GM19324 (cell line): Measurements from ENCODE around the gene ADD1.
A peak's percentile ranks its signal among the peaks of the same experiment; 100 is the strongest.

Experiments used
- ATAC-seq: cut with Tn5 transposase; IDR thresholded peaks from one replicate; pipeline ENCODE4 v1.9.1; 2021; ENCODE audit warnings: mild to moderate bottlenecking, moderate library complexity; ENCODE audit not compliant: unreplicated experiment, low FRiP score

Gene ADD1

DNA sequence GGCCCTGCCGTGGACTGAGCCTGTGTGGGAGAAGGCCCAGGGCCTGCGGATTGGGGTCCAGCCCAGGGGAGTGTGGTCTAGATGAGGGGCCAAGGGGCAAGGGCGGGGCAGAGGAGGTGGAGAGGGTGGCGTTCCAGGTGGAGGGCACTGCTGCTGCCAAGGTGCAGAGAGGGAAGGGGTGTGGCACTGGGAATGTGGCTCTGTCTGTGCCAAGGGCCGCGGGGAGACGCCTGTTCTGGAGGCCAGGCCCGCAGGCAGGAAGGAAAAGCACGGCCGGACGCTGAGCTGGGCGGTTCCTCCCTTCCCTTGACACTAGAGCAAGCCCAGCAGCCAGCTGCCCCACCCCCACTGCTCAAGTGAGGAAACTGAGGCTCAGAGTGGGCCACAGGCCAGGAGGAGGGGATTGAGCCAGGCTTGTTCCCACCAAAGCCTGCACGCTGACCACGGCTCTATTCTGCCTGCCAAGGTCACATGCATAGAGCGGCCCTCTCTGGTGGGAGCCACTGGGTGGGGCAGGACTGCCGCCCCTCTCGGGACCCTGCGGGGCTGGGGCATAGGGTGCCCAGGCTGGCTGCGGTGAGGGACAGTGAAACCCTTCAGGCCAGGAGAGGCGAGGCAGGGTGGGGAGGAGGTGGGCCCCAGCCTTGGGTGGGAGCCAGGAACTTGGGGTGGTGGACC is 37.8 kb upstream of the ADD1 start:
- no peak for ATAC-seq

DNA sequence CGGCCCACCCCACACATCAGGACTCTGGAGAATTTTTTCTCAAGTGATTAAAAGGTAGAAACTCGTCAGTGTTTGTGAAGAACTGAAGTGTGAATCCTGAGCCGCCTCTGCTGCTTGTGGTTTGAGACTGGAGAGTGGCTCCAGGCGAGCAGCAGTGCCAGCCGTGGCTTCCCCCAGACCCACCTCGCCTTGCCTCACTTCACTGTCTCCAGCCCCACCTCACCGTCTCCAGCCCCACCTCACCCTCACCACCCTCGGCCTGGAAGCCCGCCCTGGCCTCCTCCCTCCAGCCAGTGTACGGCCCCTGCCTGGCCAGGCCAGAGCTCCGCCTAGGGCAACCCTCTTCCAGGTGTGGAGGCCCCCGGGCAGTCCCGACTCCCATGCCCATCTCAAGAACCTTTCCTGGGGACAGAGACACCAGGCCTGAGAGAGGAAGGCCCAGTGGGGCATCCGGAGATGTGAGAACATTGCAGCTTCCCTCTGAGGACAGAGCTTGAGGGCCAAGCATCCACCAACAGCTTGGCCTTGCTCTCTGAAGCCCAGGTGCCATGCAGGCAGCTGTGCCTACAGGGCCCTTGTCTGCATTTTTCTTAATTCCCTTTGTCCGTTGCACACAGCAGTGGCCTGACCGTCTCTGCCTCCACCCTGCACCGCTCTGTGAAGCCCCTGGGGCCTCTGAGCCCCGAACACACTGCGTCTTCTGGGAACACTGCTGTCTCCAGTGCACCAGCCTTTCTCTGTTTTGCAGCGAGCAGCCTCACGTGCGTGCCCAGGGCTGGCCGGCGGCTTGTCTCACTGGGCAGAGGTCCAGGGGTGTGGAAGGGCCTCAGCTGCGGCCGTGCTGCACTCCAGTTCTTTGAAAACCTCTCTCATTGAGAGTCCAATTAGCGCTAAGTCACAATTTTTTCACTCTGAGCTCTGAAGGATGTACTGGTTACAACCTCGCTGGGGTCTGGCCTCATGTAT is 37.0 kb upstream of the ADD1 start:
- no peak for ATAC-seq

DNA sequence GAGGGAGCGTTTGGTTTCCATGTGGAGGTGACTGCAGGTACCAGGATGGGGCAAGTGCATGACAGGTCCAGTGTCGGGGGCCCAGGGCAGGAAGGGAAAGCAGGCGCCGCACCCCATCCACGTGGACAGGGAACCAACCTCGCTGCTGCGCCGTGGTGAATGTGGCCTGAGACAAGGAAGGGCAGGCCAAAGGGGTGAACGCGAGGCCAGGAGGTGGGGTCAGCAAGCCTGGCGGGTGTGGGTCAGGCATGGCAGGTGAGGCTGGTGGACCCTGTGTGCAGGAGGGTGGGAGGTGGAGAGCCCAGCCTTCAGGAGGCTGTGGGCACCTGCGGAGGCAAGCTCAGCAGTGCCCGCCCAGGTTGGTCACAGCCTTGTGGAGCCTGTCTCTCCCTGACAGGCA is 36.1 kb upstream of the ADD1 start:
- ATAC-seq: no peak

DNA sequence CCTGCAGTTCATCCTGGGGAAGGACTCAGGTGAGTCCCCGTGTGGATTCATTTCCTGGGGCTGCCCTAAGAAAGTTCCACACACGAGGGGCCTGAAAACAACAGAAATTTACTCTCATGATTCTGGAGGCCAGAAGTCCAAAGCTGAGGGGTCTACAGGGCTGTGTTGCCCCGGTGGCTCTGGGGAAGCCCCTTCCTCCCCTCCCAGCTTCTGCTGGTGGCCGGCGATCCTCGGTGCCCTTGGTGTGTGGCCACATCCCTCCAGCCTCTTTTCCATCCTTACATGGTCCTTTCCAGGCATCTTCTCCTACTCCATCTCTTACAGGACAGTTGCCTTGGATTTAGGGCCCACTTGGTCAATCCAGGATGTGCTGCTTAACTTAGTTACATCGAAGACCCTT is 35.6 kb upstream of the ADD1 start:
- no peak for ATAC-seq

DNA sequence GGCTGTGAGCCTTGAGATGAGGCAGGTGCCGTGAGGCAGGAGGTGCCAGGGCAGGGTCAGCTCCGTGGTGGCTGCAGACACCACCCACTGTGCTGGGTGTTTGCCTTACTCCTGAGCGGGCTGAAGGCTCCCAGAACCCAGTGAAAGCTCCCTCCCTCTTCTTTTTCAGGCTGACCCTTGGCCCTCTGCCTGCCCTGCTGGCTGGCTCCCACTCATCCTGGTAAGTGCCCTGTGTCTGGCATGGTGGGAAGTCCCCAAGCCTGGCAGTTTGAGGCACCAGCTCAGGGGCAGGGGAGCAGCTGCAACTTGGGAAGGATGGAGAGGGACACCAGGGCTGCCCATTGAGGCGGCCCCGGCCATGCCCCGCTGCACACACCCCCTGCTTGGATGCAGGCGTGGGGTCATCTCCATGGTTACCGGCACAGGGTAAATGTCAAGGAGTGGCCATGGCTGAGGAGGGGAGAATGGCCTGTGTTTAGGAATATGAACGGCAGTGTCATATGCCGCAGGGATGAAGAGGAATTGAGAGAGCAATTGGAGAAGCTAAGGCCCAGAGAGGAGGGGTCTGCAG is 33.9 kb upstream of the ADD1 start:
- no peak for ATAC-seq

DNA sequence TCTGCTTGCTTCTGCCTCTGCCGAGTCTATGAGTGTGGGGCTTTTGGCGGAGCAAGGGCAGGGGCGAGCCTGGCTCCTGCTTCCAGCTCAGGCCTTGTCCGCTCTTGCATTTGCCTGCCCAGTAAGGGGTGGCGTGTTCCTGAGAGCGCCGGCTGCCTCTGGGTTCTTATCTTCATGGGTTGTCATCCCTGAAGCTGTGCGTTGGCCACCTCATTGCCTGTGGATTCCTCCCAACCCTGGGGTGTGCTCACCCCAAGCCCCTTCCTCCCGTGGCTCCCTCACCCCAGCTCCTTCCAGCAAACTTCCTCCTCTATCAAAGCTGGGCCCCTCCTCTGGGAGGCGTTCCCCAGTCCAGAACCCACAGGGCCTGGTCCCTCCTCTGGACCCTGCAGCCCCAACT is 33.3 kb upstream of the ADD1 start:
- ATAC-seq: no peak

DNA sequence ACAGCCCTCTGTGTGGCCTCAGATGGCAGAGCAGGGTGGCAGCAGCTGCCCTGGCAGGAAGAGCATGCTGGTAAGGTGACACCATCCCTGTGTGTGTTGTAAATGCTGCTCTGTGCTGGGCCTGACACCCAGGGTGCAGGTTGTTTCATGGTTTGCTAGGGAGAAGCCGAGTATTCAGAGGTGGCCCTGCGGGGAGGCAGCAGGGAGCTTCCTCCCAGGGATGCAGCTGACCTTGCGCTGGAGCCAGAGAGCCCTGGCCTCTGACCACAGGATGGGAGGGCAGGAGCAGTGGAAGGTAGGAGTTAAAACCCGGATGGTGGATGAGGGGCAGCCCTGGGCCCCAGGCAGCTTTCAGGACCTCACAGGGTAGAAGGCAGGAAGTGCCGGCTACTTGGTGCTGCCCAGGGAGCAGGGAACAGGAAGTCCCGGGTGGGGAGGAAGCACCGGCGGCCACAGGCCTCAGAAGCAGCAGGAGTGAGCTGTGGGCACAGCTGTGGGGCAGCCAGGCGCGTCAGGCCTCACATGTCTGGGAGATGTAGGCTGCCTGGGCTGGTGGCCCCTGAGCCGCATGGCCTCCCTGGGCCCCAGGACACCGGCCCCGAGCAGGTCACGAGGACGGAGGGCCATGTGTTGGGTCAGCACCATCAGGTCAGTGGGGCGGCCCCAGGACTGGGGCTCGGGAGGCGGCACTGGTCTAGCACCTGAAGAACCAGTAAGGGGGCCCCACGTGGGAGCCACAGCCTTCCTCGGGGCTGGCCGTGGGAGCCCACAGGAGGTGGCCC is 31.6 kb upstream of the ADD1 start:
- ATAC-seq: peak; percentile 50

DNA sequence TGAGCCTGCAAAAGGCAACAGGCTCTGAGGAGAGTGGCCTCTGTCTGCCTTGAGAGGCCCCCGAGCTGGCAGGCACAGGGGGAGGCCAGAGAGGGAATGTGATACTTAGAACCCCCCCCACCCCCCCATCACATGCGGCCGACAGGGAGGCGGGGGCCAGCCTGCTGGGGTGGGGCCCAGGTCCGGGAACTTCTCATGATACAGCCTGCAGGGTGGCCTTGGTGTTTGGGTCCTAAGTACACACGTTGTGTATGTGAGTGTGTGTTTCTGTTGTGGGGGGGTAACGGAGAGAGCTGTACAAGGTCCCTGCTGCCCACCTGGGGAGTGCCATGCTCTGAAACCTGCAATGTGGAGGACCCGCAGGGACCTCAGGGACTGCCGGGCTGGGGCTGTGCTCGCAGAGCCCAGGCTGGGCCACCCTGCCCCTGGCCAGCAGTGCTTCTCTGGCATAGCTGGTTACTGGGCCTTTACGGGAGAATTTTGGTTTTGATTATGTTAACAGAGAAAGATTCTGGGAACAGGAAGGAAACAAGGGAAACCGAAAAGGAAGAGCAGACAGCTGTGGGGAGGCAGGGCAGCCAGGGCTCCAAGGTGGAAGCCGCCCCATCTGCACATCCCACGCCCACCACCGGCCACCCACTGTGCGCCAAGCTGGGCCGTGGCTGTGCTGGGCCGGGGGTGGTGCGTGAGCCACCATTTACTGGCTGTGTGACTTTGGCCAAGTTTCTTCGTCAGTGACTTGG is 30.9 kb upstream of the ADD1 start:
- peak; percentile 20 for ATAC-seq

DNA sequence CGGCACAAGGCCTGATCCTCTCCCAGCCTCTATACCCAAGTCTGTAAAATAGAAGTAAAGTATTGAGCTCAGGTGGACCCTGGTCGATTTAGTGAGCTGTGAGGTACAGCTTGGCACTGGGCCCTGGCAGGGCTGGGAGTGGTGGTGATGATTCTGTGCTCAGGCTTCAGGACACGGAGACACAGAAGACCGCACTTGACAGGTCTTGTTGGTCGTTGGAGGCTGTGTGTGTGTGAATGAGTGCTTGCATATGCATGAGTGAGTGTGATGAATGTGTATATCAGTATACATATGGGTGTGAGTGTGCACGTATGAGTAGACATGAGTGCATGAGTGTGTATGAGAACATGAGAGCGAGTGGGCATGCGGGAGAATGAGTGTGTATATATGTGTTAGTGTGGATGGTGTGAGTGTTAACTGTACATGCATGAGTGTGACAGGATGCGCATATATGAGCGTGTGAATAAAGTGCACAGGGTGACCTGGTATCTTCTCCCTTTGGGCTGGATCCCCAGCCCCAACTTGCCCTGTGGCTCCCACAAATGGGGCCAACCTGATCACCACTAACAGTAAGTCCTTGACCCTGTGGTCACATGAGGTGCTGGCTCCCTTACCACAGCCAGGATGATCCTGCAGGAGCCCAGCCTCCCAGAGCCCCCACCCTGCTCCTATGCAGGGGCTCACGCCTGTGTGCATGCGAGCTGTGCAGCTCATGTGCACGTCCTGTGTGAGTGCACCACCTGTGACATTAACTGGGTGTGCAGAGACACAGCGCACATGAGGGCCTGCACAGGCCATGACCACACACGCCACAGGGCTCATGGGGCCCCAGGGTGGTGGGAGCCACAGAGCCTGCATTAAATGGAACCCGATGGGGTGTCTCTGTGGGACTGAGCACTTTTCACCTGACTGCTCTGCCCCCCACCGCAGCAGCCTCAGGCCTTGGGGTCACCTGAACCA is 29.9 kb upstream of the ADD1 start:
- no peak for ATAC-seq

DNA sequence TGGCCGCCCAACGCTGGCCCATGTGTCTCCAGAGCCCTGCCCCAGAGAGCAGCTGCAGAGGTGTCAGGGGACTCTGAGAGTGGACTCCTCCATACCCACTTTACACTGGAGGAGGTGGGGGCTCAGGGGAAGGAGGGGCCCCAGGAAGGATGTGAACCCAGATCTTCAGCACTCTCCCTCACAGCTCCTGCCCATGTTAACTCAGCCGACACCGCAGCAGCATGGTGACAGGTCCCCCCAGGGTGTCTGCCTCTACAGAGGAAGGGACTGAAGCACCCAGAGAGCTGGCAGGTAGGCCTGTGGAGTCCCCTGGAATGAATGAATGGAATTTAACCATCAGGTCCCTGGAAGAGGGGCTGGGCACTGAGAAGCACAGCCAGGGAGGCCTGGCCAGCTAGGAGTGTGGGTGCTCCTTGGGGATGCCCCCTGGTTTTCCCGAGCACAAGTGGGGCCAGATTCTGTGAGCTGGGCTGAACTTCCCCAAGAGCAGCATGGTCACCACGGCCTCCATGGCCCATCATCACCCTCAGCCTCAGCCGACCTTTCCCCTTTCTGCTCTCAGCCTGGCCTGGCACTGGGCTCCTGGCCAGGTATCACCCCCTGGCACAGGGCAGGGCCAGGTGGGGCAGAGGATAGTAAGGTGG is 28.9 kb upstream of the ADD1 start:
- ATAC-seq: no peak

DNA sequence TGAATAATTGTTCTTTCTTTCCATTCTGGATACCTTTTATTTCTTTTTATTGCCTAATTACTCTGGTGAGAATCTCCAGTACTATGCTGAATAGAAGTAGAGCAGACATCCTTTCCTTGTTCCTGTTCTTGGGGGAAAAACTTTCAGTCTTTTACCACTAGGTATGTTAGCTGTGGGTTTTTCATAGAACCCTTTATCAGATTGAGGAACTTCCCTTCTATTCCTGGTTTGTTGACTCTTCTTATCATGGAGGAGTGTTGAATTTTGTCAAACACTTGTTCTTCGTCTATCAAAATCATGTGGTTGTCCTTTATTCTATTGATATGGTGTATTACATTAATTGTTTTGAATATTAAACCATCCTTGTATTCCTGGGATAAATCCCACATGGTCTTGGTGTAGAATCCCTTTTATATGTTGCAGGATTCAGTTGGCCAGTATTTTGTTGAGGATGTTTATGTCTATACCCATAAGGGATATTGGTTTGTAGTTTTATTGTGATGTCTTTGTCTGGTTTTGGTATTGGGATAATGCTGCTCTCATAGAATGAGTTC is 27.2 kb upstream of the ADD1 start:
- no peak for ATAC-seq

DNA sequence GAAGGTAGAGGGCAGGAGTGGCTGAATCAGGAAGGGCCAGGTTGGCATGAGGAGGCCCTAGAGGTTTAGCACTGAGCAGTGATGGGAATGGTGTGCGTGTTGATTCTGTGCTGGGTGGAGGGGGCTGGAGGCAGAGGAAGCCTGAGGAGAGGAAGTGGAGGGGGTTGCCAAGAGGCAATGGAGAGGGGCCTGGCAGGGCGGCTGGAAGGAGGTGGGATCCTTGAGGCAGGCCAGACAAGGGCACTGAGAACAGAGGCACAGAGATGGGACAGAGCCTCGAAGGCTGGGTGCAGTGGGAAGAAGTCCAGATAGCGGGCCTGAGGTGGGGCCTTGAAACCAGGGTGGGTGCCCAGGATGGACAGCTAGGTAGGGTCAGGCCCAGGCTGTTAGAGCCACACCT is 26.5 kb upstream of the ADD1 start:
- no peak for ATAC-seq

DNA sequence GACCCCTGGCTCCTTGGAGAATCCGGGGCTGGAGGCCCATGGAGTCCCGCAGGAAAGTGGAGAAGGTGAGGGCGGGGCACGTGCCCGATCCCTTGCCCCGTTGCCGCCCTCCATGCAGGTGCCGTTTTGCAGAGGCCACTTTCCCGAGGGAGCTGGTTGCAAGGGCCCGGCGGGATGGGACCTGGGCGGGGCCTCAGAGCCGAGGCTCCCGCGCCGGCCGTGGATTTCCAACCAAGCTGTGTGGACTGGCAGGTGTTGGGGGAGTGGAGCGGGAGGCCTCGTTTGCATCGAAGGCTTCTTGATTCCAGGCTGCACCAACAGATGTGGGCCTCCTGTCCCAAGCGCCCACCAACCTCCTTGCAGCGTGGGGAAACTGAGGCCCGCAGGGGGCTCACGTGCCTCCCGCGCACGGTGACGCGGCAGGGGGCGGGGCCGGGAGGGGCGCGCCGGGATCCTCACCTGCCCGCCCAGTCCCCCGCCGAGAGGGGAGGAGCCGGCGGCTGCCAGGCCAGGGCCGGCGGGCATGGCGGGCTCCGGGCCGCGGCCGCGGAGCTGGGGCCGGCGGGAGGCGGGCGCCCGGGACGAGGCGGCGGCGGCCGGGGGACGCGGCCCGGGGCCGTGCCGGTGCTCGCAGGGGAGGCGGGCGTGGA is 25.8 kb upstream of the ADD1 start:
- ATAC-seq: peak; percentile 43

DNA sequence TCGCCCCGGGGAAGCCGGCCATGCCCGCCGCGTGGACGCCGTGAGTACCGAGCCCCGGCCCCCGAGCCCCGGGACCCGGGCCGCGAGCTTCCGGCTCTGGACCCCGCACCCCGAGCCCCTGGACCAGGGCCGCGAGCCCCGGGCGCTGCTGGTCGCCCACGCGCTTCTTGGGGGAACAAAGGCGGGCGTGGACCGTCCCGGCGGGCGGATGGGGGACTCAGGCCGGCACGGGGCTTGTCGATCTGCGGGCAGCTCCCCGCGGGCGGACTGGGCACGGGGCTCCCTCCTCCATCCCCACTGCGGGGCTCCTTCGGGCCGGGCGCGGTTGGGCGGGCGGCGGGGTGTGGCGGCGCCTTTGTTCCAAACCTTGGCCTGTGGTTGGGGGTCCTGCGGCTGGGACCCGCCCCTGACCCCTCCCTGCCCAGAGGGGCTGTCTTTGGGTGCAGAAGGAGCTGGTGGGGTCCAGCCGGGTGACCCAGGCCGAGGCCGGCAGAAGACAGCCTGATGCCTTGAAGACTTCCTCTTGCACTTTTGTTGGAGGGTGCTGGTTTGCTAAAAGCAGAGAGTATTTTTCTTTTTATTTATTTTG is 25.2 kb upstream of the ADD1 start:
- no peak for ATAC-seq

DNA sequence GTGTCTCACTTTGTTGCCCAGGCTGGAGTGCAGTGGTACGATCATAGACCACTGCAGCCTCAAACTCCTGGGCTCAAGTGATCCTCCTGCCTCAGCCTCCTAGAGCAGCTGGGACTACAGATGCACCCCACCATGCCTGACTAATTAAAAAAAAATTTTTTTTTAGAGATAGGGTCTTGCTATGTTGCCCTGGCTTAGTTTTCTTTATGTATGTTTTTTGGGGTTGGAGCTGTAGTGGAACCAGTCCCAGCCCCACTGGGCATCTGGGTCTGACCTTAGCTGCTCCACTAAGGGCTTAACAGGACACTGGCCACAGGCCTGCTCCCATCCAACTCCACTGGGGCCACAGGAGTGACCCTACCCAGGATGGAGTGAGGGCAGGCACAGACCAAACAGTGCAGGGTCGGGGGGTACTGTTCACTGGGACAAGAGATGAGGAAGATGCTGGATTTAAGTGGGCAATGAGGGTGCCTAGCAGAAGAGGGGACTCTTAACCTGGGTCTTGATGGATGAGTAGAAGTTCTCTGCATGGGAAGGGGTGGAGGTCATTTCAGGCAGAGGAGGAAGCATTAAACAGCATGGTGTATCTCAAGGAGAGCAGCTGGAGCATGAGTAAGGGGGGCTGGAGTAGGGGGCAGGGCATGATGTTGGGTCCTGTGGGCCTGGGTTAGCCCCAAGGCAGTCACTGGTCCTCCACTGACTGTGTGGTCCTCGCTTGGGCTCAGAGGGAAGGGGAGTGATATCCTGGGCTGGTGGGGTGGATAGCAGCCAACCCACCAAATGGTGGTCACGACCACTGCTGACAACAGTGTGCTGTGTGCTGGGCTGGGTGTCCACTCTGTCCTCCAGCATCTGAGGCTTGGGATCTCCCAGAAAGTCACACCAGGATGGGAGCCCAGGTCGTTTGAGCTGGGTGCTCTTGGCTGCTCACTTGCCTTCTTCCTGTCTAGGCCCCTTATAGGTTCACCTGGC is 24.1 kb upstream of the ADD1 start:
- ATAC-seq: no peak
